NCI-H2029 (cell line): ENCODE results near the gene KRTAP12-4.
"Not testable (repeated sequence)": the region's sequence is repeated elsewhere in the genome, so short reads cannot be mapped to it uniquely, and the experiment has no call there.

Experiments used
- DNase-seq: peaks from one replicate; lab custom pipeline; 2025; lab: John Stamatoyannopoulos, UW

KRTAP12-4 gene

GRCh38 chr21:44656868-44657267 is 2.4 kb upstream of the KRTAP12-4 start:
- no peak for DNase-seq

GRCh38 chr21:44653656-44654575 is 543 bp downstream of the KRTAP12-4 start:
- no peak for DNase-seq

GRCh38 chr21:44653123-44653522 is 1.3 kb downstream of the KRTAP12-4 start:
- no peak for DNase-seq

- no peak for DNase-seq
Measured at GRCh38 chr21:44650973-44651675, 3.3 kb downstream of the KRTAP12-4 start.

GRCh38 chr21:44650265-44650972 is 4.0 kb downstream of the KRTAP12-4 start:
- DNase-seq: no peak

GRCh38 chr21:44649521-44650100 is 4.8 kb downstream of the KRTAP12-4 start:
- no peak for DNase-seq

- DNase-seq: no peak
Measured at GRCh38 chr21:44648557-44649311, 5.7 kb downstream of the KRTAP12-4 start.

- no peak for DNase-seq
Measured at GRCh38 chr21:44647222-44647552, 7.3 kb downstream of the KRTAP12-4 start.

- DNase-seq: not testable (repeated sequence)
Measured at GRCh38 chr21:44646366-44647221, 7.9 kb downstream of the KRTAP12-4 start, which contains the start of gene KRTAP10-11. TSS of gene KRTAP10-11 (plus strand) at chr21:44646414. CDS start at chr21:44646459, 45 bp downstream.

- no peak for DNase-seq
Measured at GRCh38 chr21:44644878-44645277, 9.6 kb downstream of the KRTAP12-4 start.

GRCh38 chr21:44643741-44644310 is 10.6 kb downstream of the KRTAP12-4 start:
- no peak for DNase-seq

GRCh38 chr21:44640761-44641160 is 13.7 kb downstream of the KRTAP12-4 start:
- no peak for DNase-seq

GRCh38 chr21:44639331-44639655 is 15.2 kb downstream of the KRTAP12-4 start:
- no peak for DNase-seq

- DNase-seq: not testable (repeated sequence)
Measured at GRCh38 chr21:44638506-44639330, 15.7 kb downstream of the KRTAP12-4 start.

- DNase-seq: not testable (repeated sequence)
Measured at GRCh38 chr21:44637851-44638348, 16.6 kb downstream of the KRTAP12-4 start.

GRCh38 chr21:44637018-44637850 is 17.2 kb downstream of the KRTAP12-4 start, which contains the start of gene KRTAP10-10:
TSS of gene KRTAP10-10 (plus strand) at chr21:44637356. CDS start at chr21:44637418, 62 bp downstream.
- DNase-seq: no peak

- DNase-seq: no peak
Measured at GRCh38 chr21:44636209-44637017, 18.0 kb downstream of the KRTAP12-4 start.
